Sigmoid colon (tissue), 7 donors: Measurements from ENCODE around the gene TUBAL3. TPM values are rescaled to one million over a fixed set of nuclear protein-coding genes. Genes with fewer than 3 reads are reported as not detected.
A peak's percentile ranks its signal among the peaks of the same experiment; 100 is the strongest.

Experiments used
- DNase-seq: peaks from one replicate; pipeline ENCODE4 v3.0.0-alpha.2; 2019
- H3K27ac ChIP-seq, 4 donors: fragments of 200-600 bp; sonication (generic); one replicate each; pipeline ENCODE4 v1.5.1; 2016 to 2019; ENCODE audit warnings: mild to moderate bottlenecking in 1 of 4
- H3K27me3 ChIP-seq, 3 donors: fragments of 200-600 bp; sonication (generic); one replicate each; pipeline ENCODE4 v1.5.1; 2019; ENCODE audit warnings: mild to moderate bottlenecking in 1 of 3
- H3K36me3 ChIP-seq, 4 donors: fragments of 200-600 bp; sonication (generic); one replicate each; pipeline ENCODE4 v1.5.1; 2016 to 2019
- H3K4me1 ChIP-seq, 4 donors: fragments of 200-600 bp; sonication (generic); one replicate each; pipeline ENCODE4 v1.5.1; 2017 to 2019
- H3K4me3 ChIP-seq, 4 donors: fragments of 200-600 bp; sonication (generic); one replicate each; pipeline ENCODE4 v1.5.1; 2017 to 2019; ENCODE audit warnings: mild to moderate bottlenecking in 2 of 4, moderate library complexity in 1 of 4
- H3K9me3 ChIP-seq, 4 donors: fragments of 200-600 bp in 3 of 4; sonication (generic) in 3 of 4; one replicate each; pipeline versions ENCODE4 v1.5.1 to v1.6.1; 2013 to 2019
- EP300 ChIP-seq, 4 donors: sonication (generic); formaldehyde crosslinking; IDR thresholded peaks; one replicate each; pipeline ENCODE4 v1.6.1; 2017; ENCODE audit warnings: antibody characterized with exemption in 4 of 4
- POLR2A ChIP-seq, 2 donors: fragments of 450-650 bp; IDR thresholded peaks; one replicate each; pipeline ENCODE4 v1.6.1; 2016; ENCODE audit warnings: antibody characterized with exemption in 2 of 2, mild to moderate bottlenecking in 2 of 2, moderate library complexity in 2 of 2
- POLR2AphosphoS5 ChIP-seq, 4 donors: sonication (generic); formaldehyde crosslinking; IDR thresholded peaks; one replicate each; pipeline ENCODE4 v1.6.1; 2017; ENCODE audit warnings: antibody characterized with exemption in 4 of 4
- WGBS, 2 donors: extraction: QIAGEN DNeasy Blood & Tissue Kit; methylation state at CpG; one replicate each; pipeline ENCODE4 v1.1.7; 2013; 5-methylcytosine and 5-hydroxymethylcytosine counted together
- intact Hi-C: fragments of 100-400 bp; cut with DNase I; formaldehyde crosslinking; loops from one replicate; pipeline ENCODE4 v1.15.1; 2023
- polyA plus RNA-seq, 3 donors: library from polyadenylated mRNA; stranded (reverse); fragments of 200-250 nt; gene quantifications; one replicate each; pipeline ENCODE4 v1.2.3, GENCODE V29; 2013
- total RNA-seq, 4 donors: library from RNA; depleted of rRNA; stranded (reverse); fragments of >200 nt; gene quantifications; one replicate each; pipeline ENCODE4 v1.1.0, GENCODE V29; 2016
- TF ChIP-seq, protein P1 (sequence below), 4 experiments: fragments of 450-650 bp in 3 of 4; fragments of 200-600 bp in 1 of 4; IDR thresholded peaks; one replicate each; pipeline ENCODE4 v1.5.1; 2016 to 2019; ENCODE audit warnings: antibody characterized with exemption in 4 of 4, mild to moderate bottlenecking in 3 of 4, moderate library complexity in 2 of 4
- donor health status: healthy with polysubstance abuse.
- donor health status: Bipolar disorder and iron deficiency.
- donor health status: healthy.

The TUBAL3 gene
- total and polyA plus RNA-seq, 7 donors: 15.3 to 52.2 (median 40.8) TPM; not detected in 4

DNA sequence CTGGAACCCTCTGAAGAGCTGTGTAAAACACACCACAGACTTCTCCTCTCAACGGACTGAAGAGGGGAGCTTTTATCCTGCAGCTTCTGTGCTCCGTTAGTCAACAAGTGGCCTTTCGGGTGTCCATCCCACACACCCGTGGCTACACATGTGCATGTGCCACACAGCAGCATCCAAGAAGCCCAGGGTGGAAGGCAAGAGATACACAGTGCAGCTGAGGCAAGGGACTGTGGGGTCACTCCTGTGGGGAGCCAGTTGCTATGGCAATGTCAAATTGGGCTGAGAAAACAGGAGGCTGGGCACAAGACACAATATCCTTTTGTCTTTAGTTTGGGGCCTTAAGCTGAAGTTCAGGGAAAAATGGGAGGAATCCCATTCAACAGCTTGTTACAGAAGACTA, 36.5 kb upstream of the TUBAL3 start:
- DNase-seq: no peak
- Histone ChIP-seq H3K27me3 (no peaks in the 10 kb centered on the region), H3K36me3 (no peaks in the 10 kb centered on the region), H3K27ac (no peak overlapping the region), H3K9me3 (no peaks in the 10 kb centered on the region), H3K4me1 (peaks cover 0 to 6% (median 5%) of the 10 kb centered on the region in 4 donors), H3K4me3 (no peak overlapping the region)
- 93% methylated on average over 4 of the region's 4 CpGs for WGBS, 2 donors
- intact Hi-C loops: loop anchor here (5.0 kb wide), 1 partner anchor 431 kb away; no protein-coding TSS in a partner anchor
- TF ChIP-seq EP300 (IDR thresholded peaks at IDR 0.05) (no peak), POLR2A (IDR thresholded peaks at IDR 0.05) (no peak), POLR2AphosphoS5 (IDR thresholded peaks at IDR 0.05) (no peak)
- TF ChIP-seq, protein P1, sequence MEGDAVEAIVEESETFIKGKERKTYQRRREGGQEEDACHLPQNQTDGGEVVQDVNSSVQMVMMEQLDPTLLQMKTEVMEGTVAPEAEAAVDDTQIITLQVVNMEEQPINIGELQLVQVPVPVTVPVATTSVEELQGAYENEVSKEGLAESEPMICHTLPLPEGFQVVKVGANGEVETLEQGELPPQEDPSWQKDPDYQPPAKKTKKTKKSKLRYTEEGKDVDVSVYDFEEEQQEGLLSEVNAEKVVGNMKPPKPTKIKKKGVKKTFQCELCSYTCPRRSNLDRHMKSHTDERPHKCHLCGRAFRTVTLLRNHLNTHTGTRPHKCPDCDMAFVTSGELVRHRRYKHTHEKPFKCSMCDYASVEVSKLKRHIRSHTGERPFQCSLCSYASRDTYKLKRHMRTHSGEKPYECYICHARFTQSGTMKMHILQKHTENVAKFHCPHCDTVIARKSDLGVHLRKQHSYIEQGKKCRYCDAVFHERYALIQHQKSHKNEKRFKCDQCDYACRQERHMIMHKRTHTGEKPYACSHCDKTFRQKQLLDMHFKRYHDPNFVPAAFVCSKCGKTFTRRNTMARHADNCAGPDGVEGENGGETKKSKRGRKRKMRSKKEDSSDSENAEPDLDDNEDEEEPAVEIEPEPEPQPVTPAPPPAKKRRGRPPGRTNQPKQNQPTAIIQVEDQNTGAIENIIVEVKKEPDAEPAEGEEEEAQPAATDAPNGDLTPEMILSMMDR (IDR thresholded peaks at IDR 0.05): no peak

DNA sequence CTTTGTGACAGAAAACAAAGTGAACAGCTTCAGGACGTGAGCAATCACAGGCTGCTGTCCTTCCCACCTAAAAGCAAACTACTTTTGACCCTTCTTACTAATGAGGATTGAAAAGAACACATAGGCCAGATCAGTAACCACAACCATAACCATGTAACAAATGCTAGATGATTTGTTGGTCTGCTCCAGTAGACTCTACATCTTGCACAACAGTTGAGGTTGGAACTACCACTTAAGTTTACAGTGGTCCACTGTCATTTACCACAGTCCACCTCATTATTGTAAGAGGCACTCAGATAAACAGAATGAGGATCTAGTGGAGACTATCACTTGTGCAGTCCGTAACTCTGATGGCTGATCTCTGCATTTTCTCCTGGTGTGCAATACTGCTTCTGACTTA, 35.6 kb upstream of the TUBAL3 start:
- Histone ChIP-seq H3K27me3 (no peaks in the 10 kb centered on the region), H3K9me3 (no peaks in the 10 kb centered on the region), H3K4me3 (no peak overlapping the region), H3K4me1 (no peaks in the 10 kb centered on the region), H3K27ac (no peak overlapping the region), H3K36me3 (no peaks in the 10 kb centered on the region)
- TF ChIP-seq EP300 (IDR thresholded peaks at IDR 0.05): no peak
- no peak for TF ChIP-seq POLR2A (IDR thresholded peaks at IDR 0.05)
- TF ChIP-seq, protein P1 (IDR thresholded peaks at IDR 0.05): no peak
- no peak for TF ChIP-seq POLR2AphosphoS5 (IDR thresholded peaks at IDR 0.05)
- intact Hi-C loops: loop anchor here (5.0 kb wide), 1 partner anchor 432 kb away; no protein-coding TSS in a partner anchor
- WGBS, 2 donors: 90 to 92% methylated on average over 2 of the region's 2 CpGs
- DNase-seq: no peak

DNA sequence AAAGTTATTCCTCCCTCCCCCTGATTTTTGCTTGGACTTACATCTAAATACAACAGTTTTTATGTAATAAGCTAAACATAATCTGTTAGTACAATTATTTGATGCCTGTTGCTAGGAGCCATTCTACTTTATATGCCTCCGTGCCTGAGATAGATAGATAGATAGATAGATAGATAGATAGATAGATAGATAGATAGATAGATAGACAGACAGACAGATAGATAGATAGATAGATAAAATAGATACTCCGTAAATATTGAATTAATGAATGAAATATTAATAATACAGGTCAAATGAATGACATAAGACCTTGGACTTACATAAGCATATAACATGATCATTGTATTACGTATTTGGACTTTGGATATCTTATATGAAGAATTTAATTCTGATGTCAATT, 30.7 kb upstream of the TUBAL3 start:
- no peaks in the 10 kb centered on the region for H3K4me1 ChIP-seq
- no peaks in the 10 kb centered on the region for H3K36me3 ChIP-seq
- WGBS, 2 donors: 97 to 98% methylated on average over 3 of the region's 3 CpGs
- intact Hi-C loops: loop anchor here (2.0 kb wide), 1 partner anchor 587 kb away; no protein-coding TSS in a partner anchor
- no peak for DNase-seq
- no peak for TF ChIP-seq POLR2A (IDR thresholded peaks at IDR 0.05)
- H3K9me3 ChIP-seq: no peaks in the 10 kb centered on the region
- no peak overlapping the region for H3K27ac ChIP-seq
- H3K27me3 ChIP-seq: no peaks in the 10 kb centered on the region
- no peak overlapping the region for H3K4me3 ChIP-seq

DNA sequence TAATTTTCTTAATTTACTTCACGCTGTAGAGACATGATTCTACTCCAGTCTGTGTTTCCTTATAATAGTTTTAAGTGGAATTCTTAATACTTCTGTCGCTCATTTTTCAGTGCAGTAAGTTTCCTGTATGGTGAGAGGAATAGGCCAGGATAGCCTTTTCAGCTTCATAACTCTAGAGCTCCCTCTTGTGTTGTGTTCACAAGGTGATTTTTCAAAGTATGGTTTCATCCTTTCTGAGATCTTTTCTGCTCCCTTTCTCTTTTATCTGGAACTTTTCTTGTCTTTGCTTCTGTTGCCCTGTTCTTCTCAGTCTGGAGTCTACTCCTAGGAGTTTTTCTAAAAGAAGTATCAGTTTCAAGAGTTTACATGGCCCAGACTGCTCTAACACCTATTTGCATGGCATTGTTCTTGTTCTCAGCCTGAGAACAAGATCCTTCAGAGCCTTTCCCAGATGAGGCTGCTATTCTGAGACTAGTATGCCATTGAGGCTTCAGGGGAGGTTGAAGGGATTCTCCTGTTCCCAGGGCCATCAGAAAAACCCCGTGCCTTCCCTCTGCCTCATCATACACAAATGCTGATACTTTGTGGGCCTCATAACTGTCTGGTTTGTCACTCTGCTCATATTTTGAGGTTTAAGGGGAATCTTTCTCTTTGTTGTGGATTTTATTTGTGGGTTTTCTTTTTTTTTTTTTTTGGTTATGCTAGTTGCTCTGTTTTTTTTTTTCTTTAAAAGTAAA, 29.6 kb upstream of the TUBAL3 start:
- no peak overlapping the region for H3K27ac ChIP-seq

DNA sequence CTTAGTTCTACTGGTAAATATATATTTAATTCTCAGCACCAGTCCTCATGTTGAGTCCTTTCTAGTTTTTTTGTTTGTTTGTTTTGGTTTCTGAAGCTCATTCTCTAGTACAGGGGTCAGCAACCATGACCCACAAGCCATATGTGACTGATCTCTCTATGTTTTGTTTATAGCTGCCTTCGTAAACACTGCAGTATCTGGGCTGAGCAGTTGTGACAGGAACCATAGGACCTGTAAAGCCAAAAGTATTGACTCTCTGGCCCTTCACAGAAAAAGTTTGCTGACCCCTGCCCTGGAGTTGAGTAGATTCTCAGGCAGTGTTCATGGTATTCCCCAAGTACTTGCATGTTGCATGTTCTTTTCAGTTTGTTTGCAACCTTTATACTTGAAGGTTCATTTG, 28.6 kb upstream of the TUBAL3 start:
- H3K4me3 ChIP-seq: no peak overlapping the region
- no peaks in the 10 kb centered on the region for H3K27me3 ChIP-seq
- no peaks in the 10 kb centered on the region for H3K9me3 ChIP-seq
- intact Hi-C loops: no loop called here
- WGBS, 2 donors: 56 to 81% methylated on average over 1 of the region's 1 CpG
- H3K27ac ChIP-seq: no peak overlapping the region
- no peak for DNase-seq
- no peaks in the 10 kb centered on the region for H3K36me3 ChIP-seq
- TF ChIP-seq POLR2AphosphoS5 (IDR thresholded peaks at IDR 0.05) (no peak), EP300 (IDR thresholded peaks at IDR 0.05) (no peak), POLR2A (IDR thresholded peaks at IDR 0.05) (no peak)
- TF ChIP-seq, protein P1 (IDR thresholded peaks at IDR 0.05): no peak
- H3K4me1 ChIP-seq: no peaks in the 10 kb centered on the region

More for the DNA sequence above, 29.6 kb upstream of the TUBAL3 start:
- no peaks in the 10 kb centered on the region for H3K4me1 ChIP-seq
- DNase-seq: no peak
- H3K4me3 ChIP-seq: no peak overlapping the region
- intact Hi-C loops: loop anchor here (2.0 kb wide), 1 partner anchor 585 kb away; no protein-coding TSS in a partner anchor
- H3K36me3 ChIP-seq: no peaks in the 10 kb centered on the region
- 36 to 57% methylated on average over 3 of the region's 3 CpGs for WGBS, 2 donors
- no peaks in the 10 kb centered on the region for H3K9me3 ChIP-seq
- no peaks in the 10 kb centered on the region for H3K27me3 ChIP-seq
- TF ChIP-seq, protein P1 (IDR thresholded peaks at IDR 0.05): peak; percentile 42 to 57 (median 51)
- no peak for TF ChIP-seq POLR2AphosphoS5 (IDR thresholded peaks at IDR 0.05)
- no peak for TF ChIP-seq POLR2A (IDR thresholded peaks at IDR 0.05)
- no peak for TF ChIP-seq EP300 (IDR thresholded peaks at IDR 0.05)
